ENCODE data around the gene CYTH3.

DNA sequence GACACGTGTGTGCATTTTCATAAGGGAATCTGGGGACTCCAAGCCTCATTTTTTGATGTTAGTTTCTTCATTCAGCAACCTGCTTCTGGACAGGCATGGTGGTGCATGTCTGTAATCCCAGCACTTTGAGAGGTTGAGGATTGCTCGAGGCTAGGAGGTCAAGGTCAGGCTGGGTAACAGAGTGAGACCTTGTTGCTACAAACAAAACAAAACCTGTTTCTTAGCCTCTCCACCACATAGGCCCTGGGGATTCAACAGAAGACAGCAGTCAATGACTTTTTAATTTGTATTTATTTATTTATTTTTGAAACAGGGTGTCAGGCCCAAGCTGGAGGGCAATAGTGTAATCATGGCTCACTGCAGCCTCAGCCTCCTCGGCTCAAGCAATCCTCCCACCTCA lies 6.9 kb upstream of the CYTH3 start:
- TF ChIP-seq, protein P1, sequence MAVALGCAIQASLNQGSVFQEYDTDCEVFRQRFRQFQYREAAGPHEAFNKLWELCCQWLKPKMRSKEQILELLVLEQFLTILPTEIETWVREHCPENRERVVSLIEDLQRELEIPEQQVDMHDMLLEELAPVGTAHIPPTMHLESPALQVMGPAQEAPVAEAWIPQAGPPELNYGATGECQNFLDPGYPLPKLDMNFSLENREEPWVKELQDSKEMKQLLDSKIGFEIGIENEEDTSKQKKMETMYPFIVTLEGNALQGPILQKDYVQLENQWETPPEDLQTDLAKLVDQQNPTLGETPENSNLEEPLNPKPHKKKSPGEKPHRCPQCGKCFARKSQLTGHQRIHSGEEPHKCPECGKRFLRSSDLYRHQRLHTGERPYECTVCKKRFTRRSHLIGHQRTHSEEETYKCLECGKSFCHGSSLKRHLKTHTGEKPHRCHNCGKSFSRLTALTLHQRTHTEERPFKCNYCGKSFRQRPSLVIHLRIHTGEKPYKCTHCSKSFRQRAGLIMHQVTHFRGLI (CRISPR knock-in tag; IDR thresholded peaks at IDR 0.05) = no peak
- no peak for TF ChIP-seq ZFX (CRISPR knock-in tag; IDR thresholded peaks at IDR 0.05)
- TF ChIP-seq, protein P2, sequence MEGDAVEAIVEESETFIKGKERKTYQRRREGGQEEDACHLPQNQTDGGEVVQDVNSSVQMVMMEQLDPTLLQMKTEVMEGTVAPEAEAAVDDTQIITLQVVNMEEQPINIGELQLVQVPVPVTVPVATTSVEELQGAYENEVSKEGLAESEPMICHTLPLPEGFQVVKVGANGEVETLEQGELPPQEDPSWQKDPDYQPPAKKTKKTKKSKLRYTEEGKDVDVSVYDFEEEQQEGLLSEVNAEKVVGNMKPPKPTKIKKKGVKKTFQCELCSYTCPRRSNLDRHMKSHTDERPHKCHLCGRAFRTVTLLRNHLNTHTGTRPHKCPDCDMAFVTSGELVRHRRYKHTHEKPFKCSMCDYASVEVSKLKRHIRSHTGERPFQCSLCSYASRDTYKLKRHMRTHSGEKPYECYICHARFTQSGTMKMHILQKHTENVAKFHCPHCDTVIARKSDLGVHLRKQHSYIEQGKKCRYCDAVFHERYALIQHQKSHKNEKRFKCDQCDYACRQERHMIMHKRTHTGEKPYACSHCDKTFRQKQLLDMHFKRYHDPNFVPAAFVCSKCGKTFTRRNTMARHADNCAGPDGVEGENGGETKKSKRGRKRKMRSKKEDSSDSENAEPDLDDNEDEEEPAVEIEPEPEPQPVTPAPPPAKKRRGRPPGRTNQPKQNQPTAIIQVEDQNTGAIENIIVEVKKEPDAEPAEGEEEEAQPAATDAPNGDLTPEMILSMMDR (IDR thresholded peaks at IDR 0.05 in 2 of 3, conservative IDR thresholded peaks at IDR 0.05 in 1 of 3; ENCODE audit: insufficient read depth in 2 of 3, low read depth in 1 of 3, low read length in 3 of 3) = no peak
- no peak for TF ChIP-seq ZNF436 (CRISPR knock-in tag; IDR thresholded peaks at IDR 0.05)
- TF ChIP-seq ARHGAP35 (IDR thresholded peaks at IDR 0.05; ENCODE audit: partially characterized antibody) = no peak
- TF ChIP-seq MAFG (tag; conservative IDR thresholded peaks at IDR 0.05) = no peak
- TF ChIP-seq, protein P3, sequence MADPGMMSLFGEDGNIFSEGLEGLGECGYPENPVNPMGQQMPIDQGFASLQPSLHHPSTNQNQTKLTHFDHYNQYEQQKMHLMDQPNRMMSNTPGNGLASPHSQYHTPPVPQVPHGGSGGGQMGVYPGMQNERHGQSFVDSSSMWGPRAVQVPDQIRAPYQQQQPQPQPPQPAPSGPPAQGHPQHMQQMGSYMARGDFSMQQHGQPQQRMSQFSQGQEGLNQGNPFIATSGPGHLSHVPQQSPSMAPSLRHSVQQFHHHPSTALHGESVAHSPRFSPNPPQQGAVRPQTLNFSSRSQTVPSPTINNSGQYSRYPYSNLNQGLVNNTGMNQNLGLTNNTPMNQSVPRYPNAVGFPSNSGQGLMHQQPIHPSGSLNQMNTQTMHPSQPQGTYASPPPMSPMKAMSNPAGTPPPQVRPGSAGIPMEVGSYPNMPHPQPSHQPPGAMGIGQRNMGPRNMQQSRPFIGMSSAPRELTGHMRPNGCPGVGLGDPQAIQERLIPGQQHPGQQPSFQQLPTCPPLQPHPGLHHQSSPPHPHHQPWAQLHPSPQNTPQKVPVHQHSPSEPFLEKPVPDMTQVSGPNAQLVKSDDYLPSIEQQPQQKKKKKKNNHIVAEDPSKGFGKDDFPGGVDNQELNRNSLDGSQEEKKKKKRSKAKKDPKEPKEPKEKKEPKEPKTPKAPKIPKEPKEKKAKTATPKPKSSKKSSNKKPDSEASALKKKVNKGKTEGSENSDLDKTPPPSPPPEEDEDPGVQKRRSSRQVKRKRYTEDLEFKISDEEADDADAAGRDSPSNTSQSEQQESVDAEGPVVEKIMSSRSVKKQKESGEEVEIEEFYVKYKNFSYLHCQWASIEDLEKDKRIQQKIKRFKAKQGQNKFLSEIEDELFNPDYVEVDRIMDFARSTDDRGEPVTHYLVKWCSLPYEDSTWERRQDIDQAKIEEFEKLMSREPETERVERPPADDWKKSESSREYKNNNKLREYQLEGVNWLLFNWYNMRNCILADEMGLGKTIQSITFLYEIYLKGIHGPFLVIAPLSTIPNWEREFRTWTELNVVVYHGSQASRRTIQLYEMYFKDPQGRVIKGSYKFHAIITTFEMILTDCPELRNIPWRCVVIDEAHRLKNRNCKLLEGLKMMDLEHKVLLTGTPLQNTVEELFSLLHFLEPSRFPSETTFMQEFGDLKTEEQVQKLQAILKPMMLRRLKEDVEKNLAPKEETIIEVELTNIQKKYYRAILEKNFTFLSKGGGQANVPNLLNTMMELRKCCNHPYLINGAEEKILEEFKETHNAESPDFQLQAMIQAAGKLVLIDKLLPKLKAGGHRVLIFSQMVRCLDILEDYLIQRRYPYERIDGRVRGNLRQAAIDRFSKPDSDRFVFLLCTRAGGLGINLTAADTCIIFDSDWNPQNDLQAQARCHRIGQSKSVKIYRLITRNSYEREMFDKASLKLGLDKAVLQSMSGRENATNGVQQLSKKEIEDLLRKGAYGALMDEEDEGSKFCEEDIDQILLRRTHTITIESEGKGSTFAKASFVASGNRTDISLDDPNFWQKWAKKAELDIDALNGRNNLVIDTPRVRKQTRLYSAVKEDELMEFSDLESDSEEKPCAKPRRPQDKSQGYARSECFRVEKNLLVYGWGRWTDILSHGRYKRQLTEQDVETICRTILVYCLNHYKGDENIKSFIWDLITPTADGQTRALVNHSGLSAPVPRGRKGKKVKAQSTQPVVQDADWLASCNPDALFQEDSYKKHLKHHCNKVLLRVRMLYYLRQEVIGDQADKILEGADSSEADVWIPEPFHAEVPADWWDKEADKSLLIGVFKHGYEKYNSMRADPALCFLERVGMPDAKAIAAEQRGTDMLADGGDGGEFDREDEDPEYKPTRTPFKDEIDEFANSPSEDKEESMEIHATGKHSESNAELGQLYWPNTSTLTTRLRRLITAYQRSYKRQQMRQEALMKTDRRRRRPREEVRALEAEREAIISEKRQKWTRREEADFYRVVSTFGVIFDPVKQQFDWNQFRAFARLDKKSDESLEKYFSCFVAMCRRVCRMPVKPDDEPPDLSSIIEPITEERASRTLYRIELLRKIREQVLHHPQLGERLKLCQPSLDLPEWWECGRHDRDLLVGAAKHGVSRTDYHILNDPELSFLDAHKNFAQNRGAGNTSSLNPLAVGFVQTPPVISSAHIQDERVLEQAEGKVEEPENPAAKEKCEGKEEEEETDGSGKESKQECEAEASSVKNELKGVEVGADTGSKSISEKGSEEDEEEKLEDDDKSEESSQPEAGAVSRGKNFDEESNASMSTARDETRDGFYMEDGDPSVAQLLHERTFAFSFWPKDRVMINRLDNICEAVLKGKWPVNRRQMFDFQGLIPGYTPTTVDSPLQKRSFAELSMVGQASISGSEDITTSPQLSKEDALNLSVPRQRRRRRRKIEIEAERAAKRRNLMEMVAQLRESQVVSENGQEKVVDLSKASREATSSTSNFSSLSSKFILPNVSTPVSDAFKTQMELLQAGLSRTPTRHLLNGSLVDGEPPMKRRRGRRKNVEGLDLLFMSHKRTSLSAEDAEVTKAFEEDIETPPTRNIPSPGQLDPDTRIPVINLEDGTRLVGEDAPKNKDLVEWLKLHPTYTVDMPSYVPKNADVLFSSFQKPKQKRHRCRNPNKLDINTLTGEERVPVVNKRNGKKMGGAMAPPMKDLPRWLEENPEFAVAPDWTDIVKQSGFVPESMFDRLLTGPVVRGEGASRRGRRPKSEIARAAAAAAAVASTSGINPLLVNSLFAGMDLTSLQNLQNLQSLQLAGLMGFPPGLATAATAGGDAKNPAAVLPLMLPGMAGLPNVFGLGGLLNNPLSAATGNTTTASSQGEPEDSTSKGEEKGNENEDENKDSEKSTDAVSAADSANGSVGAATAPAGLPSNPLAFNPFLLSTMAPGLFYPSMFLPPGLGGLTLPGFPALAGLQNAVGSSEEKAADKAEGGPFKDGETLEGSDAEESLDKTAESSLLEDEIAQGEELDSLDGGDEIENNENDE (IDR thresholded peaks at IDR 0.05; ENCODE audit: low read depth, low read length) = no peak
- no peak for TF ChIP-seq RBM22 (IDR thresholded peaks at IDR 0.05; ENCODE audit: low read depth, low read length, poor library complexity, severe bottlenecking)
- no peak for TF ChIP-seq EZH2 (IDR thresholded peaks at IDR 0.05; ENCODE audit: borderline replicate concordance, low read depth, low read length)
- no peak for TF ChIP-seq MEF2A (IDR thresholded peaks at IDR 0.05; ENCODE audit: control insufficient read depth, low read depth, low read length)
- TF ChIP-seq GTF2F1 (IDR thresholded peaks at IDR 0.05; ENCODE audit: low read depth, low read length) = no peak
- TF ChIP-seq, protein P4, sequence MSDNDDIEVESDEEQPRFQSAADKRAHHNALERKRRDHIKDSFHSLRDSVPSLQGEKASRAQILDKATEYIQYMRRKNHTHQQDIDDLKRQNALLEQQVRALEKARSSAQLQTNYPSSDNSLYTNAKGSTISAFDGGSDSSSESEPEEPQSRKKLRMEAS (CRISPR knock-in tag; IDR thresholded peaks at IDR 0.05) = no peak; the same call in 1 of the 2 replicates
- TF ChIP-seq GABPB1 (CRISPR knock-in tag; IDR thresholded peaks at IDR 0.05) = no peak
- no peak for TF ChIP-seq ATF7 (IDR thresholded peaks at IDR 0.05)

All from K562 (cell line).